ENCODE data around the gene SLC30A1.

DNA sequence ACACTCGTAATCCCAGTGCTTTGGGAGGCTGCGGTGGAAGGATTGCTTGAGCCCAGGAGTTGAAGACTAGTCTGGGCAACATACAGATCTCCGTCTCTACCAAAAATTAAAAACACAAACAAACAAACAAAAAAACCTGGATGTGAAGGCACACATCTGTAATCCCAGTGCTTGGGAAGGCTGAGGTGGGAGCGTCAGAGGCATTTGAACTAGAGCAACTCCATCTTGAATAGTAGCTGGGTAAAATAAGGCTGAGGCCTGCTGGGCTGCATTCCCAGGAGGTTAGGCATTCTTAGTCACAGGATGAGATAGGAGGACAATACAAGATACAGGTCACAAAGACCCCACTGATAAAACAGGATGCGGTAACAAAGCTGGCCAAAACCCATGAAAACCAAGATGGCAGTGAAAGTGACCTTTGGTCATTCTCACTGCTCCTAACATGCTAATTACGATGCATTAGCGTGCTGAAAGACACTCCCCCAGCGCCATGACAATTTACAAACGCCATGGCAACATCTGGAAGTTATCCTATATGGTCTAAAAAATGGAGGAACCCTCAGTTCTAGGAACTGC, 53.8 kb downstream of the SLC30A1 start:
- TF ChIP-seq, protein P1, sequence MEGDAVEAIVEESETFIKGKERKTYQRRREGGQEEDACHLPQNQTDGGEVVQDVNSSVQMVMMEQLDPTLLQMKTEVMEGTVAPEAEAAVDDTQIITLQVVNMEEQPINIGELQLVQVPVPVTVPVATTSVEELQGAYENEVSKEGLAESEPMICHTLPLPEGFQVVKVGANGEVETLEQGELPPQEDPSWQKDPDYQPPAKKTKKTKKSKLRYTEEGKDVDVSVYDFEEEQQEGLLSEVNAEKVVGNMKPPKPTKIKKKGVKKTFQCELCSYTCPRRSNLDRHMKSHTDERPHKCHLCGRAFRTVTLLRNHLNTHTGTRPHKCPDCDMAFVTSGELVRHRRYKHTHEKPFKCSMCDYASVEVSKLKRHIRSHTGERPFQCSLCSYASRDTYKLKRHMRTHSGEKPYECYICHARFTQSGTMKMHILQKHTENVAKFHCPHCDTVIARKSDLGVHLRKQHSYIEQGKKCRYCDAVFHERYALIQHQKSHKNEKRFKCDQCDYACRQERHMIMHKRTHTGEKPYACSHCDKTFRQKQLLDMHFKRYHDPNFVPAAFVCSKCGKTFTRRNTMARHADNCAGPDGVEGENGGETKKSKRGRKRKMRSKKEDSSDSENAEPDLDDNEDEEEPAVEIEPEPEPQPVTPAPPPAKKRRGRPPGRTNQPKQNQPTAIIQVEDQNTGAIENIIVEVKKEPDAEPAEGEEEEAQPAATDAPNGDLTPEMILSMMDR (IDR thresholded peaks at IDR 0.05 in 4 of 5, conservative IDR thresholded peaks at IDR 0.05 in 1 of 5) = no peak
- TF ChIP-seq POLR2A (IDR thresholded peaks at IDR 0.05) = no peak
